K562 (cell line): ENCODE data around the gene CASKIN2. TPM values are rescaled to one million over a fixed set of nuclear protein-coding genes. Genes with fewer than 3 reads are reported as not detected.

ENCODE experiments used
- BCOR ChIP-seq: fragments of 450-650 bp; IDR thresholded peaks from 2 replicates; pipeline ENCODE4 v1.6.1; 2016
- ELF1 ChIP-seq: fragments of 200-800 bp; sonication (Bioruptor generic); IDR thresholded peaks from 2 replicates; pipeline ENCODE4 v1.6.1; 2016; ENCODE audit warnings: missing genetic modification characterization, missing compliant biosample characterization
- ETV6 ChIP-seq, 3 experiments: fragments of 150-350 bp in 1 of 3; sonication (generic) in 1 of 3; formaldehyde crosslinking in 1 of 3; IDR thresholded peaks; 2 replicates each; pipeline versions ENCODE4 v1.6.1 to v1.8.0; 2014 to 2022; ENCODE audit warnings: borderline replicate concordance in 2 of 3, low read depth in 2 of 3, antibody characterized with exemption in 1 of 3, low read length in 1 of 3, mild to moderate bottlenecking in 1 of 3, missing genetic modification reagents in 1 of 3
- FOXJ3 ChIP-seq: sonication (generic); formaldehyde crosslinking; IDR thresholded peaks from 2 replicates; pipeline ENCODE4 v1.4.0; 2020; ENCODE audit warnings: mild to moderate bottlenecking, missing genetic modification reagents
- GTF2A2 ChIP-seq: IDR thresholded peaks from 2 replicates; pipeline ENCODE4 v1.6.1; 2016; ENCODE audit warnings: mild to moderate bottlenecking, missing genetic modification characterization, missing compliant biosample characterization
- HDAC1 ChIP-seq, 2 experiments: fragments of 450-650 bp; IDR thresholded peaks; 2 replicates each; pipeline ENCODE4 v1.6.1; 2016 to 2017; ENCODE audit warnings: inconsistent platforms in 1 of 2, mild to moderate bottlenecking in 1 of 2, moderate library complexity in 1 of 2
- LARP7 ChIP-seq: fragments of 450-650 bp; IDR thresholded peaks from 2 replicates; pipeline ENCODE4 v1.6.1; 2016
- LCOR ChIP-seq: sonication (generic); formaldehyde crosslinking; IDR thresholded peaks from 2 replicates; pipeline ENCODE4 v1.8.0; 2022; ENCODE audit warnings: mild to moderate bottlenecking, missing genetic modification reagents
- MTF1 ChIP-seq: fragments of 250-450 bp; sonication (Bioruptor Pico); IDR thresholded peaks from 2 replicates; pipeline ENCODE4 v1.9.0; 2021; ENCODE audit warnings: moderate library complexity, mild to moderate bottlenecking, inconsistent platforms, borderline replicate concordance
- NCOA2 ChIP-seq, 2 experiments: fragments of 450-650 bp; IDR thresholded peaks; 2 replicates each; pipeline ENCODE4 v1.6.1; 2018; ENCODE audit warnings: mild to moderate bottlenecking in 2 of 2, moderate library complexity in 1 of 2; ENCODE audit not compliant: partially characterized antibody in 2 of 2
- NR4A1 ChIP-seq, 2 experiments: fragments of 250-450 bp in 1 of 2; fragments of 450-650 bp in 1 of 2; sonication (Bioruptor Pico) in 1 of 2; IDR thresholded peaks; 2 replicates each; pipeline versions ENCODE4 v1.4.0 to v1.6.1; 2016 to 2020; ENCODE audit warnings: mild to moderate bottlenecking in 2 of 2, missing compliant biosample characterization in 1 of 2, missing genetic modification characterization in 1 of 2, moderate library complexity in 1 of 2
- PRMT5 ChIP-seq: sonication (generic); formaldehyde crosslinking; IDR thresholded peaks from 2 replicates; pipeline ENCODE4 v1.5.0; 2020; ENCODE audit warnings: missing genetic modification reagents
- SP1 ChIP-seq: sonication (generic); formaldehyde crosslinking; IDR thresholded peaks from 2 replicates; pipeline ENCODE4 v1.8.1; 2022; ENCODE audit warnings: mild to moderate bottlenecking, missing genetic modification reagents
- SRSF7 ChIP-seq: fragments of 200-400 bp; formaldehyde crosslinking; optimal IDR thresholded peaks from 2 replicates; pipeline ENCODE3; 2017; ENCODE audit warnings: mild to moderate bottlenecking, low read depth, low read length
- TAF1 ChIP-seq: IDR thresholded peaks from 2 replicates; pipeline ENCODE4 v1.6.1; 2011; ENCODE audit warnings: mild to moderate bottlenecking, low read length, moderate library complexity; ENCODE audit not compliant: insufficient read depth, control insufficient read depth, severe bottlenecking; ENCODE audit errors: extremely low read depth
- TCF7 ChIP-seq: sonication (generic); IDR thresholded peaks from 2 replicates; pipeline ENCODE4 v1.6.1; 2016; ENCODE audit warnings: antibody characterized with exemption, borderline replicate concordance
- XRCC5 ChIP-seq: fragments of 200-400 bp; formaldehyde crosslinking; IDR thresholded peaks from 2 replicates; pipeline ENCODE4 v1.6.1; 2017; ENCODE audit warnings: low read depth, mild to moderate bottlenecking, low read length
- ZFPM2 ChIP-seq: fragments of 250-450 bp; sonication (Bioruptor Pico); IDR thresholded peaks from 2 replicates; pipeline ENCODE4 v1.5.1; 2022; ENCODE audit warnings: mild to moderate bottlenecking
- polyA plus RNA-seq, 8 experiments: library from polyadenylated mRNA; depleted of rRNA in 4 of 8; stranded (reverse) in 5 of 8; unstranded in 3 of 8; fragments of >200 nt; fragmentation: Nextera tagmentation in 2 of 8; fragmentation: Illumina TruSeq in 1 of 8; extraction: Ambion mirVana in 2 of 8; extraction: Trizol in 1 of 8; gene quantifications; 2 replicates each; pipeline versions ENCODE4 v1.2.1 to v1.2.3, GENCODE V29; 2011 to 2014; ENCODE audit warnings: inconsistent platforms in 1 of 8, missing spikeins in 1 of 8
- total RNA-seq, 7 experiments: library from RNA; depleted of rRNA in 6 of 7; stranded (reverse); fragments of >200 nt in 6 of 7; fragmentation: Illumina TruSeq in 2 of 7; extraction: Trizol in 2 of 7; gene quantifications; 2 replicates each; pipeline versions ENCODE4 v1.2.1 to v1.2.3, GENCODE V29; 2011 to 2021; ENCODE audit warnings: low replicate concordance in 1 of 7
- TF ChIP-seq, protein P1 (sequence below): fragments of 250-450 bp; sonication (Bioruptor Pico); IDR thresholded peaks from 2 replicates; pipeline ENCODE4 v1.5.1; 2021; ENCODE audit warnings: mild to moderate bottlenecking
- TF ChIP-seq, protein P2 (sequence below): fragments of 450-650 bp; IDR thresholded peaks from 2 replicates; pipeline ENCODE4 v1.6.1; 2016; ENCODE audit warnings: antibody characterized with exemption
- TF ChIP-seq, protein P3 (sequence below): fragments of 450-650 bp; formaldehyde crosslinking; conservative IDR thresholded peaks from 2 replicates; pipeline ENCODE4 v1.4.0; 2022; ENCODE audit warnings: mild to moderate bottlenecking, missing genetic modification characterization
- TF ChIP-seq, protein P4 (sequence below): fragments of 200-800 bp; sonication (Bioruptor generic); IDR thresholded peaks from 2 replicates; pipeline ENCODE4 v1.6.1; 2017; ENCODE audit warnings: missing genetic modification characterization, missing compliant biosample characterization

Gene CASKIN2
- total and polyA plus RNA-seq, 9 of the 15 experiments (the other 6 are each of a cell fraction or from before 2014, with no cell fraction given) = 0.01 to 12.2 (median 2.1) TPM

DNA sequence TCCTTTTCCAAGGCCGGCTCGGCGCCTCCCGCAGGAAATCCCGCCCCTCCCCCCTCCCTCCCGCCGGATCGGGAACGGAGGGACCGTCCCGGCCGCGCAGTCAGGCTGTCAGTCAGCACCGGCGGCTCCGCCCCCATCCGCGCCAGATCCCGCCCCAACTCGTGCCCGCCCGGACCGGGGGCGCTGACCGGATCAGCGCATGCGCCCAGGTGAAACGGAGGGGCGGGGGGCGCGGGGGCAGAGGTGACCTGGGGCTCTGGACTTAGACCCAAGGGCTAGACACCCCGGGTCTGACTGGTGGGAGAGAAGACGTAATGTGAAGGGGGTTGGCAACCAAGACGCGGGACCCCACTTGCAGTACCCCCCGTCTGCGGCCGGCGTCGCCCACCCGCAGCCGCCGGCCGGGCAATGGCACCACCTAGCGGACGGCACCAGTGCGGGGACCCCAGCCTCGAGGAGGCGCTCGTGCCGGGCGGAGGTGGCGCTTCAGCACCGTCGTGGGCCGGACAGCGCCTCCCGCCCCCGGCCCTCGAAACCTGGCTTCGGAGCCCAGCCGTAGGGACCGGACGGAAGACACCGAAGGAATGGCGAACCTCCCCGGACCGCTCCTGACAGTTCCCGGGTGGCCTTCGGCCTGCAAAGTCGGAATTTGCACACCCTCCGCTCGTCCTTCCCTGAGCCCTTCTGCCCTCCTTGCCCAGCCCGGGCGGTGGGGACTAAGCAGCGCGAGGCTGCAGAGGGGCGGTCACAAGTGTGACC lies at the start of gene CASKIN2 (continued):
- TF ChIP-seq LCOR (CRISPR knock-in tag) (peak; percentile 96), HDAC1 (IDR thresholded peaks at IDR 0.05) (peak in 1 of 2 experiments; percentile 98; a peak in 3 of 4 replicates), TCF7 (no peak), ETV6 (IDR thresholded peaks at IDR 0.05; ENCODE audit: borderline replicate concordance in 1 of 2, low read depth in 2 of 2, low read length in 1 of 2) (no peak), ETV6 (CRISPR knock-in tag; IDR thresholded peaks at IDR 0.05; ENCODE audit: borderline replicate concordance) (peak; percentile 93; the same call in 1 of the 2 replicates), LARP7 (no peak), NR4A1 (CRISPR knock-in tag; IDR thresholded peaks at IDR 0.05) (0 out of 2 replicates have a peak, but pooled peaks have one; percentile 60), NR4A1 (tag; IDR thresholded peaks at IDR 0.05) (peak; percentile 58; the same call in 1 of the 2 replicates), ZFPM2 (CRISPR knock-in tag) (no peak), PRMT5 (CRISPR knock-in tag) (peak; percentile 95), TAF1 (peak; percentile 10), XRCC5 (peak; percentile 97), BCOR (no peak), MTF1 (CRISPR knock-in tag) (no peak), SP1 (CRISPR knock-in tag) (peak; percentile 91), GTF2A2 (tag) (peak; percentile 37; the same call in 1 of the 2 replicates), NCOA2 (IDR thresholded peaks at IDR 0.05; ENCODE audit: partially characterized antibody in 2 of 2) (no peak), ELF1 (no peak), SRSF7 (no peak), FOXJ3 (CRISPR knock-in tag) (no peak)
- TF ChIP-seq, protein P1, sequence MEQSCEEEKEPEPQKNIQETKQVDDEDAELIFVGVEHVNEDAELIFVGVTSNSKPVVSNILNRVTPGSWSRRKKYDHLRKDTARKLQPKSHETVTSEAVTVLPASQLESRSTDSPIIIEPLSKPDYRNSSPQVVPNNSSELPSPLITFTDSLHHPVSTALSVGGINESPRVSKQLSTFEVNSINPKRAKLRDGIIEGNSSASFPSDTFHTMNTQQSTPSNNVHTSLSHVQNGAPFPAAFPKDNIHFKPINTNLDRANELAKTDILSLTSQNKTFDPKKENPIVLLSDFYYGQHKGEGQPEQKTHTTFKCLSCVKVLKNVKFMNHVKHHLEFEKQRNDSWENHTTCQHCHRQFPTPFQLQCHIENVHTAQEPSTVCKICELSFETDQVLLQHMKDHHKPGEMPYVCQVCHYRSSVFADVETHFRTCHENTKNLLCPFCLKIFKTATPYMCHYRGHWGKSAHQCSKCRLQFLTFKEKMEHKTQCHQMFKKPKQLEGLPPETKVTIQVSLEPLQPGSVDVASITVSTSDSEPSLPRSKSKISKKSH (CRISPR knock-in tag) = no peak
- TF ChIP-seq, protein P2, sequence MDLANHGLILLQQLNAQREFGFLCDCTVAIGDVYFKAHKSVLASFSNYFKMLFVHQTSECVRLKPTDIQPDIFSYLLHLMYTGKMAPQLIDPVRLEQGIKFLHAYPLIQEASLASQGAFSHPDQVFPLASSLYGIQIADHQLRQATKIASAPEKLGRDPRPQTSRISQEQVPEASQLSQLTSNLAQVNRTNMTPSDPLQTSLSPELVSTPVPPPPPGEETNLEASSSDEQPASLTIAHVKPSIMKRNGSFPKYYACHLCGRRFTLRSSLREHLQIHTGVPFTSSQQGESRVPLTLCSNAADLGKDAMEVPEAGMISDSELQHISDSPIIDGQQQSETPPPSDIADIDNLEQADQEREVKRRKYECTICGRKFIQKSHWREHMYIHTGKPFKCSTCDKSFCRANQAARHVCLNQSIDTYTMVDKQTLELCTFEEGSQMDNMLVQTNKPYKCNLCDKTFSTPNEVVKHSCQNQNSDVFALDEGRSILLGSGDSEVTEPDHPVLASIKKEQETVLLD = peak; percentile 79; the same call in 1 of the 2 replicates
- TF ChIP-seq, protein P3, sequence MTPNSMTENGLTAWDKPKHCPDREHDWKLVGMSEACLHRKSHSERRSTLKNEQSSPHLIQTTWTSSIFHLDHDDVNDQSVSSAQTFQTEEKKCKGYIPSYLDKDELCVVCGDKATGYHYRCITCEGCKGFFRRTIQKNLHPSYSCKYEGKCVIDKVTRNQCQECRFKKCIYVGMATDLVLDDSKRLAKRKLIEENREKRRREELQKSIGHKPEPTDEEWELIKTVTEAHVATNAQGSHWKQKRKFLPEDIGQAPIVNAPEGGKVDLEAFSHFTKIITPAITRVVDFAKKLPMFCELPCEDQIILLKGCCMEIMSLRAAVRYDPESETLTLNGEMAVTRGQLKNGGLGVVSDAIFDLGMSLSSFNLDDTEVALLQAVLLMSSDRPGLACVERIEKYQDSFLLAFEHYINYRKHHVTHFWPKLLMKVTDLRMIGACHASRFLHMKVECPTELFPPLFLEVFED = no peak
- TF ChIP-seq, protein P4, sequence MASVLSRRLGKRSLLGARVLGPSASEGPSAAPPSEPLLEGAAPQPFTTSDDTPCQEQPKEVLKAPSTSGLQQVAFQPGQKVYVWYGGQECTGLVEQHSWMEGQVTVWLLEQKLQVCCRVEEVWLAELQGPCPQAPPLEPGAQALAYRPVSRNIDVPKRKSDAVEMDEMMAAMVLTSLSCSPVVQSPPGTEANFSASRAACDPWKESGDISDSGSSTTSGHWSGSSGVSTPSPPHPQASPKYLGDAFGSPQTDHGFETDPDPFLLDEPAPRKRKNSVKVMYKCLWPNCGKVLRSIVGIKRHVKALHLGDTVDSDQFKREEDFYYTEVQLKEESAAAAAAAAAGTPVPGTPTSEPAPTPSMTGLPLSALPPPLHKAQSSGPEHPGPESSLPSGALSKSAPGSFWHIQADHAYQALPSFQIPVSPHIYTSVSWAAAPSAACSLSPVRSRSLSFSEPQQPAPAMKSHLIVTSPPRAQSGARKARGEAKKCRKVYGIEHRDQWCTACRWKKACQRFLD (CRISPR knock-in tag) = no peak; the same call in 1 of the 2 replicates
